Endometrial microvascular endothelial cells (primary cell): ENCODE data around the gene CCL17. TPM values are rescaled to one million over a fixed set of nuclear protein-coding genes. Genes with fewer than 3 reads are reported as not detected.

Experiments used
- in situ Hi-C: cut with HindIII; loops from 2 replicates; pipeline ENCODE4 v1.10.0; 2017; ENCODE audit warnings: low sequenced_read_pairs, low pct_unique_long_range_greater_than_20kb; ENCODE audit errors: inconsistent ontology term
- total RNA-seq: library from RNA; depleted of rRNA; stranded (reverse); fragments of >200 nt; gene quantifications from one replicate; pipeline ENCODE4 v1.2.3, GENCODE V29; 2015; ENCODE audit errors: inconsistent ontology term

Gene CCL17
- total RNA-seq, 1 donor from 2014 or later = not detected

- in situ Hi-C loops = no loop called here
Observed at GRCh38 chr16:57462209-57462977, 57.8 kb downstream of the CCL17 start, which contains the start of gene POLR2C. TSS of gene POLR2C (plus strand) at chr16:57462679. CDS start at chr16:57462725, 46 bp downstream.

- in situ Hi-C loops = no loop called here
Observed at GRCh38 chr16:57462978-57463362, 58.4 kb downstream of the CCL17 start.

- in situ Hi-C loops = no loop called here
Observed at GRCh38 chr16:57464523-57464922, 60.0 kb downstream of the CCL17 start.

Other genes starting within 250 kb of the CCL17 start
- gene PSME3IP1, start 218.7 kb upstream of the CCL17 start, total RNA-seq = 34.1 TPM
- 37.4 TPM for gene RSPRY1, start 218.4 kb upstream of the CCL17 start, total RNA-seq
- 132 TPM for gene ARL2BP, start 159.5 kb upstream of the CCL17 start, total RNA-seq
- gene PLLP, start 120.1 kb upstream of the CCL17 start, total RNA-seq = 0.56 TPM
- gene CCL22, start 46.0 kb upstream of the CCL17 start, total RNA-seq = not detected
- gene CX3CL1, start 32.3 kb upstream of the CCL17 start, total RNA-seq = 1.0 TPM
- gene CIAPIN1, start 42.6 kb downstream of the CCL17 start, total RNA-seq = 87.3 TPM
- 52.5 TPM for gene COQ9, start 42.7 kb downstream of the CCL17 start, total RNA-seq
- 114 TPM for gene POLR2C, start 57.9 kb downstream of the CCL17 start, total RNA-seq
- gene DOK4, start 81.7 kb downstream of the CCL17 start, total RNA-seq = 13.5 TPM
- gene CCDC102A, start 131.8 kb downstream of the CCL17 start, total RNA-seq = 9.8 TPM
- gene ADGRG5, start 137.9 kb downstream of the CCL17 start, total RNA-seq = not detected
- 242 TPM for gene ADGRG1, start 223.9 kb downstream of the CCL17 start, total RNA-seq